Nephron progenitor cell (in vitro differentiated cells): ENCODE measurements around the gene NUFIP1.
A peak's percentile ranks its signal among the peaks of the same experiment; 100 is the strongest.

Experiments
- DNase-seq: peaks from one replicate; pipeline ENCODE4 v3.0.0; 2021
- H3K27ac Mint-ChIP-seq: 2 replicates; pipeline ENCODE4 v1.8.0; 2021; ENCODE audit warnings: mild to moderate bottlenecking, moderate library complexity, mixed read lengths
- H3K27me3 Mint-ChIP-seq: 2 replicates; pipeline ENCODE4 v1.8.0; 2021; ENCODE audit warnings: mild to moderate bottlenecking, low read depth, mixed read lengths; ENCODE audit not compliant: poor library complexity
- H3K36me3 Mint-ChIP-seq: 2 replicates; pipeline ENCODE4 v1.8.0; 2021; ENCODE audit warnings: low read depth, mixed read lengths
- H3K4me1 Mint-ChIP-seq: 2 replicates; pipeline ENCODE4 v1.8.0; 2021; ENCODE audit warnings: mixed read lengths
- H3K4me3 Mint-ChIP-seq: 2 replicates; pipeline ENCODE4 v1.8.0; 2021; ENCODE audit warnings: mild to moderate bottlenecking, moderate library complexity, mixed read lengths
- H3K9me3 Mint-ChIP-seq: 2 replicates; pipeline ENCODE4 v1.8.0; 2021; ENCODE audit warnings: mild to moderate bottlenecking, moderate library complexity, mixed read lengths
- TF ChIP-seq, protein P1 (sequence below): fragments of 200-600 bp; sonication (generic); IDR thresholded peaks from 2 replicates; pipeline ENCODE4 v1.5.0; 2021; ENCODE audit warnings: antibody characterized with exemption

NUFIP1 gene

DNA sequence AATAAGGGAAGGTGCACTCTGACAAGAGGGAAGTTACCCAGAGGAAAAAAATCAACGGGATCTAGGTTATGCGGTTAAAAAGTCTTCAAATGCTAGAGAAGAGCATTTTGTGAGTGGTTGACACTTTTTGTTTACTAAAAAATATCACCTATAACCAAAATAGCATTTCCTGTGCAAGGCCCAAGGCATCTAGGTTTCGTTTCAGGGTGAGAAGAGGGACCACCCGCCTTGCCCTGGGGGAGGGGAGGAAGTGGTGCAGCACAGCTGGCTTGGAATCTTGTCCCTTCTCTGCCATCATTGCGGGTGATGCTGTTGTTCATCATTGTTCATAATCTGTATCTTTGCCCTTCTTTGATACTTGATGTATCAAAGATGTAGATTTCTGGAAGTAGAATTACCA is 80.6 kb downstream of the NUFIP1 start:
- Mint-ChIP-seq H3K27me3 (peaks cover 19% of the 10 kb centered on the region), H3K4me3 (no peak overlapping the region), H3K36me3 (no peaks in the 10 kb centered on the region), H3K27ac (no peak overlapping the region), H3K9me3 (peaks cover 18% of the 10 kb centered on the region), H3K4me1 (peaks cover 40% of the 10 kb centered on the region)
- no peak for DNase-seq
- TF ChIP-seq, protein P1, sequence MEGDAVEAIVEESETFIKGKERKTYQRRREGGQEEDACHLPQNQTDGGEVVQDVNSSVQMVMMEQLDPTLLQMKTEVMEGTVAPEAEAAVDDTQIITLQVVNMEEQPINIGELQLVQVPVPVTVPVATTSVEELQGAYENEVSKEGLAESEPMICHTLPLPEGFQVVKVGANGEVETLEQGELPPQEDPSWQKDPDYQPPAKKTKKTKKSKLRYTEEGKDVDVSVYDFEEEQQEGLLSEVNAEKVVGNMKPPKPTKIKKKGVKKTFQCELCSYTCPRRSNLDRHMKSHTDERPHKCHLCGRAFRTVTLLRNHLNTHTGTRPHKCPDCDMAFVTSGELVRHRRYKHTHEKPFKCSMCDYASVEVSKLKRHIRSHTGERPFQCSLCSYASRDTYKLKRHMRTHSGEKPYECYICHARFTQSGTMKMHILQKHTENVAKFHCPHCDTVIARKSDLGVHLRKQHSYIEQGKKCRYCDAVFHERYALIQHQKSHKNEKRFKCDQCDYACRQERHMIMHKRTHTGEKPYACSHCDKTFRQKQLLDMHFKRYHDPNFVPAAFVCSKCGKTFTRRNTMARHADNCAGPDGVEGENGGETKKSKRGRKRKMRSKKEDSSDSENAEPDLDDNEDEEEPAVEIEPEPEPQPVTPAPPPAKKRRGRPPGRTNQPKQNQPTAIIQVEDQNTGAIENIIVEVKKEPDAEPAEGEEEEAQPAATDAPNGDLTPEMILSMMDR: no peak

DNA sequence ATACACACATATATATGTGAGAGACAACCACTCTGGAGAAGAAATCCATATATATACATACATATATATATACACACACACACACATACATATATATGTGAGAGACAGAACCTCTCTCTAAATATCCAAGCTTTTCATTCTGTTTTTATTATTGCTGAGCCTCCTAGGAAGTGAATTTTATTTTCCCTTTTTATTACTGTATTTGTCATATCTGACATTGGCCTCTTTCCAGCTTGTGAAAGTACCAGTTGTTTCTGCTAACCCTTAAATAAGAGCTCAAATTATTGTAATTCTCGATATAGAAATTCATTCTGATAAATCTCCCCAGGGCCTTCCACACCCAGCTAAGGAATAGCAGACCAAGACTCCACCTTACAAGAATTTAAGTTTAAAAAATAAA is 81.0 kb downstream of the NUFIP1 start:
- TF ChIP-seq, protein P1: no peak
- DNase-seq: no peak
- Mint-ChIP-seq H3K9me3 (peaks cover 18% of the 10 kb centered on the region), H3K27me3 (peaks cover 21% of the 10 kb centered on the region), H3K4me3 (no peak overlapping the region), H3K36me3 (no peaks in the 10 kb centered on the region), H3K4me1 (peaks cover 43% of the 10 kb centered on the region), H3K27ac (no peak overlapping the region)

DNA sequence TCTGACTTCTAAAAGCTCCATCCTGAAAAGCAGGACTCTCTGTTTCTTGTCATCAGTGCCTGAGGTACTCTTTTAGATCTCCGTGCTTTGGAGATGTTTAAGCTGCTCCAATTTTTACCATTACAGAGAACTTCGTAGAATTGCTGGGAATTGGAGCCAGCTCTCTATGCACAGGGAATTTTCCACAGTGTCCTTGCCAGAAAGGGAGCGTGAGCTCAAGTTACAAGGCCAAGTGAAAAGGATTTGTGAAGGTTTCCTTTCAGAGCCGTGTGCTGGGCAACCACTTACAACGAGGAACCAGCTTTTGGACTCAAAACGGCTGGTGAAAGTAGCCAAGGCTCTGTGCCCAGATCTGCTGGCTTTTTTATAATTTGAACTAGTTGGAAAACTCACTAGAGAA is 82.6 kb downstream of the NUFIP1 start:
- Mint-ChIP-seq H3K36me3 (no peaks in the 10 kb centered on the region), H3K27me3 (peaks cover 18% of the 10 kb centered on the region), H3K4me3 (no peak overlapping the region), H3K27ac (peak overlapping the region; percentile 65), H3K4me1 (peaks cover 43% of the 10 kb centered on the region), H3K9me3 (peaks cover 11% of the 10 kb centered on the region)
- no peak for DNase-seq
- TF ChIP-seq, protein P1: no peak

DNA sequence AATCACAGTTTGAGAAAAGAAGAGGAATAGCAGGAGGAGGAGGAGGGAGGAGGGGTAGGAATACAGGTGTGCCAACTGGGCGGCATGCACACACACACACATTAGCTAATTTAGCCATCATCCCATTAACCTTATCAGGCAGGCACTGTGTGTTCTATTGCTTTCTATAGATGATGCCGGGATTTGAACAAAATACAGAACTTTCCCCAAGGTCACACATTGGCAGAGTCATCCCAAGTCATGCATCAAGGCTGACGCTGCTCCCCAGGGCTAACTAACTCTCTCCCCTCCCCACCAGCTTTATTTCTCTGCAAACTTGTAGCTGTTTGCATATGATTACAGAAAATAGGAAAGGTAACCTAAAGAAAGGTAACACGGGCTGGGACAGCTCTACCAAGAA is 83.0 kb downstream of the NUFIP1 start:
- no peak overlapping the region for H3K27ac Mint-ChIP-seq
- no peak for DNase-seq
- H3K4me3 Mint-ChIP-seq: no peak overlapping the region
- H3K36me3 Mint-ChIP-seq: no peaks in the 10 kb centered on the region
- peaks cover 43% of the 10 kb centered on the region for H3K4me1 Mint-ChIP-seq
- peaks cover 18% of the 10 kb centered on the region for H3K27me3 Mint-ChIP-seq
- TF ChIP-seq, protein P1: no peak
- H3K9me3 Mint-ChIP-seq: peaks cover 8% of the 10 kb centered on the region

DNA sequence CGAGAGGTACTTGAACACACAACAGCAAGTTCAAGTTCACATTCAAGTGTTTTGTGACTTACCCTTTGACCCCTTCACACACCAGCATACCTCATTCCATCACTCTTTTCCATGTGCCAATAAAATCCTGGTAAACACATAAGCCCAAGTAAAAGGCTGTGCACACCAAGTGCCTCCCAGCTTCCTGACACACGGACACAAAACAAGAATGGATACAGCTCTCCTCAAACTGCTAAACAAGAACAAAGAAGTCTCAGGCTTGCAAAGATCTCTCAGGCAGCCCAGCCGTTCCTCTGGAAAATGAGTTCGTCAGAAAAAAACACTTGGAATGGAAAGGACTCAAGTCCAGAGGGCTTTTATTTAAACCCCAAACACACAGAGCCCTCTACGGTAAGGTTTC is 83.7 kb downstream of the NUFIP1 start:
- TF ChIP-seq, protein P1: no peak
- Mint-ChIP-seq H3K4me3 (peak overlapping the region; percentile 56), H3K27ac (no peak overlapping the region), H3K9me3 (peaks cover 1% of the 10 kb centered on the region), H3K36me3 (no peaks in the 10 kb centered on the region), H3K27me3 (peaks cover 14% of the 10 kb centered on the region), H3K4me1 (peaks cover 43% of the 10 kb centered on the region)
- DNase-seq: no peak

DNA sequence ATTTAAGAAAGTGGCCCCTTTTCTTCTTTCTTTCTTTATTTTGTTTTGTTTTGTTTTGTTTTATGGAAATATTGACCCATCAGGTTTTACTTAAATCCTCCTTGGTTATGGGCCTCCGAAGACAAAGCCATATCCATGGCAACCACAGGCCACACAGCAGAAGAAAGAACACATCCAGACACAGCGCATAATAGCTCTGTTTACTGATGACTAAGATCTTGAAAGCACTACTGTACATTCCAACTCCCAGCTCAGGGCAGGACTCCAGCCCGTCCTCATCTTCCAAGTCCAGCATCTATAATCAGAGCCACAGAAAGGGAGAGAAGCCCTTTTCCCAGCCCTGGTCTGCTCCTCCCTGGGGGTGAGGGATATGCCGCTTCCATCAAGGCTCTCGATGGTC is 84.3 kb downstream of the NUFIP1 start:
- peaks cover 14% of the 10 kb centered on the region for H3K27me3 Mint-ChIP-seq
- no peaks in the 10 kb centered on the region for H3K9me3 Mint-ChIP-seq
- H3K4me3 Mint-ChIP-seq: no peak overlapping the region
- TF ChIP-seq, protein P1: no peak
- no peak overlapping the region for H3K27ac Mint-ChIP-seq
- H3K4me1 Mint-ChIP-seq: peaks cover 42% of the 10 kb centered on the region
- DNase-seq: no peak
- H3K36me3 Mint-ChIP-seq: no peaks in the 10 kb centered on the region
